Activated CD4-positive, alpha-beta T cell treated with anti-CD3 and anti-CD28 coated beads for 24 hours (primary cell): ENCODE data around the gene GPRC5A.

Experiments
- DNase-seq, 2 donors: peaks; one replicate each; pipeline ENCODE4 v3.0.0-alpha.2; 2020; ENCODE audit warnings: low read depth in 2 of 2

Gene GPRC5A

GRCh38 chr12:12885096-12885792, 6.1 kb upstream of the GPRC5A start:
- no peak for DNase-seq

- no peak for DNase-seq
Measured at GRCh38 chr12:12887471-12887870, 3.9 kb upstream of the GPRC5A start.

GRCh38 chr12:12889701-12890100, 1.7 kb upstream of the GPRC5A start:
- no peak for DNase-seq

GRCh38 chr12:12890543-12891079, 751 bp upstream of the GPRC5A start:
- no peak for DNase-seq

DNA sequence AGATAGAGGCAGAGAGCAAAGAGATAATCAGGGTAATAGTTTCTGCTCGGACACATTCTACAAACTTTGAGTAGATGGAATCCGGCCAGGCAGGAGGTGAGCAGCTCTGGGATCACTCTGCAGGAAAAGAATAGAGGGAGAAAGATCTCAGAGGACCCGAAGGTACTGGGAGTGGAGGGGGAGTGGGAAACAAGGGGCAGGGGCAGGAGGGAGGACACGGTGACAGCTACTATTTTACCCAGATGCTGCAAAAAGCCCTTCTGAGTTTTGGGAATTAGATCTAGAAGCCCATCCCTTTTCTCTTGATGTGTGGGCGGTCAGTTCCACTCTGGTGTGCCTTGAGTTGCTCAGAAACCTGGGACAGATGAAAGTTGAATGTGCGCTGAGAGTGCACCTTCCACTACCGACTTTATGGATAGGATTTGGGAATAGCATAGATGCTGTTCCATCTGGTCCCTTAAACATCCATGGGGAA, 556 bp downstream of the GPRC5A start:
- DNase-seq: no peak

DNA sequence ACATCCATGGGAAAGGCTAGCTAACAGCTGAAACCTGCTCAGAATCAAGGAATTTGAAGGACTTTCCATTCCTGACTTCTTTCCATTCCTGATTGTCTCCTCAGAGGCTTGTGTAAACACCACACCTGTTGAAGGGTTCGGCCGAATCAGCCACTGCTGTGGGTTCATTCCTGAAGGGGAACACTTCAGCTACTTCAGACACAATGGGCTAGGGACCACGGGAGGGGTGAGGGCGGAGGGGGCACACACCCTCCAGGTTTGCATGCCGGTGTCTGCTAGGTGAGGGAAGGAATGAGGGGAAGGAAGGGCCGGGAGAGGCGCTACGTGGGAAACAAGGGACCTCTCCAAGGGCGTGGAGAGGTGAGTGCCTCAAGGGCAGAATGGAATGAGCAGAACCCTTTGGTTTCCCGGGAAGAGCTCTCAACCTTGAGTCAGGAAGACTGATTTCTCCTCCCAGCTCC, 1.3 kb downstream of the GPRC5A start:
- no peak for DNase-seq

DNA sequence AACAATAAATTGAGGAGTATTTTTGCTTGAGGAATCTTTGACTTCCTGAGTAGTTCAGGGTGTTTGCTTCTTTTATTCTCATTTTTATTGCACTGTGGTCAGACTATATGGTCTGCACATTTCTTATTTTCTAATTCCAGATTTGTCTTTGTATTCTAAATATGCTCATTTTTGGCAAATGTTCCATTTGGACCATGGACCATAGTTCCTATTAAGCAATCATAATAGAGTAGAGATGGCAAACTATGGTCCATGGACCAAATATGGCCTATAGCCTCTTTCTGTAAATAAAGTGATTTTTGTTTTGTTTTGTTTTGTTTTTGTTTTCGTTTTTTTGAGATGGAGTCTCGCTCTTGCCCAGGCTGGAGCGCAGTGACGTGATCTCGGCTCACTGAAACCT, 2.1 kb downstream of the GPRC5A start:
- no peak for DNase-seq

- DNase-seq: no peak
Measured at GRCh38 chr12:12896260-12896659, 4.9 kb downstream of the GPRC5A start.

- no peak for DNase-seq
Measured at GRCh38 chr12:12897302-12897701, 5.9 kb downstream of the GPRC5A start.

DNA sequence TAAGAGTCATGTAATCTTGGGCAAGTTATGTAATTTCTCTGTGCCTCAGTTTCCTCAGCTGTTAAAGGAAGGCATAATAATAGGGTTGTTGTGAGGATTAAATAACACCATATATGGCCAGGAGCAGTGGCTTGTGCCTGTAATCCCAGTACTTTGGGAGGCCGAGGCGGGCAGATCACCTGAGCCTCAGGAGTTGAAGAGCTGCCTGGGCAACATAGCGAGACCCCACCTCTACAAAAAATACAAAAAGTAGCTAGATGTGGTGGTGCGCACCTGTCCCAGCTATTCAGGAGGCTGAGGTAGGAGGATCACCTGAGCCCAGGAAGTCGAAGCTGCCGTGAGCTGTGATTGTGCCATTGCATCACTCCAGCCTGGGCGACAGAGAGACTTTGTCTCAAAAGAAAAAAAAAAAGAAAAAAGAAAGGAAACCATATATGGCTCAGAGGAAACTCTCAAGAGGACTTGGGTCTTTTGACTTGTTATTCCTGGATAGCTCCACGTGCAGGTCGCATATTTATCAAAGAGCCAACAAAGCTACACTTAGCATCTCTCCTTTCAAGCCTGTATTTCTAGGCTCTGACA, 6.9 kb downstream of the GPRC5A start:
- DNase-seq: no peak

- no peak for DNase-seq
Measured at GRCh38 chr12:12898911-12899511, 7.6 kb downstream of the GPRC5A start.

DNA sequence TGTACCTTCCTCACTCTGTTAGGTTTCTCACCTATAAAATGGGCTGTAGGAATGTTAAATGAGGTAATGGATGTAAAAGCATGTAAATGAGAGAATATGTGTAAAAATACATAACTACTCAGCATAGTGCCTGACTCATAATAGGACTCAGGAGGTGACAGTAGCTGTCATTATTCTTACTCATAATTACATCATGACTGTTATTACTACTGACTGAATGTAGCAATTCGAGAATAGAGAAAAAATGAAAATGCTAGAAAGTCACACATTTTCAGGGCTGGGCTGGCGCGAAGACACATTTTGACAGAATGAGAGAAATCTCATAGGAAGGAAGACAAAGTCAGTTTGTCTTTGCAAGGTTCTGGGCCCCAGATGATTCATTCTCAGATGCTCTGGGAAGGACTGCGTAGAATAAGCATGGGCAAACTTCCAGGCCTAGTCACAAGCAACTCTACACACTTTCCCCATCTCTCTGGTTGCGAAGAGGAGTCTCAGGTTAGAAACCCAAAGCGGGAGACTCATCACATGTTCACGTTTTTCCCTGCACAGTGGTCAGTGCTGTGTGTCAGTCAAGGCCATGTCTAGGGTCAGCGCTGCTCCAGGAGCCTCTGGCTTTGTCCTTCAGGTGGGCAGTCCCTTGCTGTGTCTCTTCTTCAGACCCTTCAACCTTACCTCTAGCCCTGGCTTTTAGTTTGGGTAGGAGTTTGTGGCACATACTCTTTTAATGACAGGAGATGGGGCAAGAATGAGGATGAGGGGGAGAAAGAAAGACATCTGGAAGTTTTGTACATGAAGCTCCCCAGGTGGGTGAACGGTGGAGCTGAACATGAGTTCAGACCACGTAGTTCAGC, 8.4 kb downstream of the GPRC5A start:
- DNase-seq: peak; percentile 41 to 46

DNA sequence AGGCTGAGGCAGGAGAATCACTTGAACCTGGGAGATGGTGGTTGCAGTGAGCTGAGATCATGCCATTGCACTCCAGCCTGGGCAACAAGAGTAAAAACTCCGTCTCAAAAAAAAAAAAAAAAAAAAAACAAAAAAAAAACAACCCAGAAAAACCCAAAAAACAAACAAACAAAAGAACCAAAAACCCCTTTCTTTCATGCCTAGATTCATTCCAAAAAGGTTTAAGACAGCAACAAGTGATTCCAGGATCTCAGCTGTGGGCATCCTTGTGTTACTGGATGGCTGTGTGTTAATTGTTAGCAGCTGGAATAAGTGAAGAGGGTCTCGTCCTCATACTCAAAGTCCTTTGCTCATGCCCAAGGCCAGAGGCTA, 9.4 kb downstream of the GPRC5A start:
- DNase-seq: no peak

- no peak for DNase-seq
Measured at GRCh38 chr12:12901158-12901791, 9.9 kb downstream of the GPRC5A start.

DNA sequence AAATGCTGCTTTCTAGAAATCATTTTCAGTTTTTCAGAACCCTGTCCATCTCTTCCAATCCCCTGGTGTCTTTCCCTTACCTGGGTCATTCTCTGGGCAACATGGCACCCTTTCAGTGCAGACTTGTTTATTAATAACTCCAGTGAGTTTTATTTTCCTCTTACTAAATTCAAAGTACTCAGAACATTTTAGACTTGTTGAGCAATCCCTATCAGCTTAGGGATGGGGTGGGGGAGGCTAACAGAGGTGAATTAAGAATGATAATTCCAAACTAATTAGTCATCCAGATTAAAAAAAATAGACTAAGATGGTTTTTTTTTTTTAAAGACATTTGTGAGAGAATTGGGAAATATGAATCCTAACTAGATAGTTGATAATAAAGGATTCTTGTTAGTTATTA, 10.7 kb downstream of the GPRC5A start:
- DNase-seq: no peak

GRCh38 chr12:12903642-12904609, 12.6 kb downstream of the GPRC5A start:
- no peak for DNase-seq

- DNase-seq: no peak
Measured at GRCh38 chr12:12907552-12907951, 16.2 kb downstream of the GPRC5A start.

GRCh38 chr12:12908252-12908651, 16.9 kb downstream of the GPRC5A start:
- DNase-seq: no peak

GRCh38 chr12:12908711-12909110, 17.3 kb downstream of the GPRC5A start:
- DNase-seq: no peak
